ENCODE measurements around the gene PLEKHG1.

GRCh38 chr6:150619275-150619674, 19.6 kb downstream of the PLEKHG1 start:
- no peak for TF ChIP-seq CTCF (IDR thresholded peaks at IDR 0.05; ENCODE audit: insufficient read depth, low read length, poor library complexity, severe bottlenecking)
- no peak for TF ChIP-seq EZH2phosphoT487 (conservative IDR thresholded peaks at IDR 0.05; ENCODE audit: low read length)
